Liver (tissue), 3 donors: Measurements from ENCODE around the gene VAPB.

Experiments used
- ATF3 ChIP-seq: IDR thresholded peaks from 2 replicates; pipeline ENCODE4 v1.6.1; 2016; ENCODE audit warnings: antibody characterized with exemption
- CTCF ChIP-seq: fragments of 150-350 bp; IDR thresholded peaks from 2 replicates; pipeline ENCODE4 v1.5.1; 2017; ENCODE audit warnings: improper control_type of control experiment, low read depth, low read length; ENCODE audit not compliant: missing input control
- FOXA1 ChIP-seq: IDR thresholded peaks from 2 replicates; pipeline ENCODE4 v1.6.1; 2016; ENCODE audit warnings: antibody characterized with exemption
- GABPA ChIP-seq, 2 donors: IDR thresholded peaks in 1 of 2; conservative IDR thresholded peaks in 1 of 2; 2 replicates each; pipeline ENCODE4 v1.6.1; 2016; ENCODE audit warnings: antibody characterized with exemption in 2 of 2, mild to moderate bottlenecking in 1 of 2, moderate library complexity in 1 of 2
- HNF4A ChIP-seq, 2 donors: conservative IDR thresholded peaks; 2 replicates each; pipeline ENCODE4 v1.6.1; 2016; ENCODE audit warnings: antibody characterized with exemption in 2 of 2, mild to moderate bottlenecking in 2 of 2
- JUND ChIP-seq, 2 donors: IDR thresholded peaks; 2 replicates each; pipeline ENCODE4 v1.6.1; 2016; ENCODE audit warnings: antibody characterized with exemption in 2 of 2
- MAX ChIP-seq: IDR thresholded peaks from 2 replicates; pipeline ENCODE4 v1.6.1; 2016; ENCODE audit warnings: antibody characterized with exemption
- NR2F2 ChIP-seq: IDR thresholded peaks from 2 replicates; pipeline ENCODE4 v1.6.1; 2016; ENCODE audit warnings: antibody characterized with exemption
- RAD21 ChIP-seq, 2 donors: IDR thresholded peaks; 2 replicates each; pipeline ENCODE4 v1.6.1; 2016; ENCODE audit warnings: antibody characterized with exemption in 2 of 2, mild to moderate bottlenecking in 2 of 2
- SP1 ChIP-seq: IDR thresholded peaks from 2 replicates; pipeline ENCODE4 v1.6.1; 2018; ENCODE audit warnings: antibody characterized with exemption, mild to moderate bottlenecking
- TAF1 ChIP-seq: conservative IDR thresholded peaks from 2 replicates; pipeline ENCODE4 v1.6.1; 2016; ENCODE audit warnings: antibody characterized with exemption, mild to moderate bottlenecking
- YY1 ChIP-seq: IDR thresholded peaks from 2 replicates; pipeline ENCODE4 v1.6.1; 2016; ENCODE audit warnings: antibody characterized with exemption, mild to moderate bottlenecking
- ZBTB33 ChIP-seq: IDR thresholded peaks from 2 replicates; pipeline ENCODE4 v1.6.1; 2016; ENCODE audit warnings: antibody characterized with exemption
- TF ChIP-seq, protein P1 (sequence below): IDR thresholded peaks from 2 replicates; pipeline ENCODE4 v1.6.1; 2016; ENCODE audit warnings: antibody characterized with exemption, mild to moderate bottlenecking
- donor health status: healthy.
- donor health status: healthy.

DNA sequence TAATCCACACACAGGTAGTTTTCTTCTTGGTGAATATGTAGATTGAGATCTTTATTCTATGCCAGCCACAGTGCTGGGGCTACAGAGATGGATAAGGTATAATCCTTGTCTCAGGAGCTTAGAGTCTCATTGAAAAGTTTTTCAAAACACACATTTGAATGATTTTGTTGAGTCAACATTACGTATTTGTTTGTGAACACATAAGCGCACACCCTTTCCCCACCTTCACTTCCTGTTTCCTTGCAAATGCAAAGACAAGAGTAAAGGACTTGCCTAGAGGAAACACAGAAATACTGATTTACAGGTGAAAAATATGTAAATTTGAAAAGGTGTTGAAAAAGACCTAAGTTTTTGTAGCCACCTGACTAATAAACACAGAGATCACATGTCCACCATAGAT lies 27.8 kb downstream of the VAPB start:
- TF ChIP-seq CTCF (no peak), RAD21 (IDR thresholded peaks at IDR 0.05) (no peak), MAX (no peak), NR2F2 (no peak), TAF1 (no peak), FOXA1 (no peak), ATF3 (no peak), JUND (IDR thresholded peaks at IDR 0.05) (no peak), ZBTB33 (no peak), HNF4A (conservative IDR thresholded peaks at IDR 0.05) (no peak), SP1 (no peak), GABPA (IDR thresholded peaks at IDR 0.05 in 1 of 2, conservative IDR thresholded peaks at IDR 0.05 in 1 of 2) (no peak), YY1 (no peak)
- TF ChIP-seq, protein P1, sequence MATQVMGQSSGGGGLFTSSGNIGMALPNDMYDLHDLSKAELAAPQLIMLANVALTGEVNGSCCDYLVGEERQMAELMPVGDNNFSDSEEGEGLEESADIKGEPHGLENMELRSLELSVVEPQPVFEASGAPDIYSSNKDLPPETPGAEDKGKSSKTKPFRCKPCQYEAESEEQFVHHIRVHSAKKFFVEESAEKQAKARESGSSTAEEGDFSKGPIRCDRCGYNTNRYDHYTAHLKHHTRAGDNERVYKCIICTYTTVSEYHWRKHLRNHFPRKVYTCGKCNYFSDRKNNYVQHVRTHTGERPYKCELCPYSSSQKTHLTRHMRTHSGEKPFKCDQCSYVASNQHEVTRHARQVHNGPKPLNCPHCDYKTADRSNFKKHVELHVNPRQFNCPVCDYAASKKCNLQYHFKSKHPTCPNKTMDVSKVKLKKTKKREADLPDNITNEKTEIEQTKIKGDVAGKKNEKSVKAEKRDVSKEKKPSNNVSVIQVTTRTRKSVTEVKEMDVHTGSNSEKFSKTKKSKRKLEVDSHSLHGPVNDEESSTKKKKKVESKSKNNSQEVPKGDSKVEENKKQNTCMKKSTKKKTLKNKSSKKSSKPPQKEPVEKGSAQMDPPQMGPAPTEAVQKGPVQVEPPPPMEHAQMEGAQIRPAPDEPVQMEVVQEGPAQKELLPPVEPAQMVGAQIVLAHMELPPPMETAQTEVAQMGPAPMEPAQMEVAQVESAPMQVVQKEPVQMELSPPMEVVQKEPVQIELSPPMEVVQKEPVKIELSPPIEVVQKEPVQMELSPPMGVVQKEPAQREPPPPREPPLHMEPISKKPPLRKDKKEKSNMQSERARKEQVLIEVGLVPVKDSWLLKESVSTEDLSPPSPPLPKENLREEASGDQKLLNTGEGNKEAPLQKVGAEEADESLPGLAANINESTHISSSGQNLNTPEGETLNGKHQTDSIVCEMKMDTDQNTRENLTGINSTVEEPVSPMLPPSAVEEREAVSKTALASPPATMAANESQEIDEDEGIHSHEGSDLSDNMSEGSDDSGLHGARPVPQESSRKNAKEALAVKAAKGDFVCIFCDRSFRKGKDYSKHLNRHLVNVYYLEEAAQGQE: no peak
